SK-N-SH treated with all-trans-retinoic acid at 6 μM for 48 hours (cell line): Measurements from ENCODE around the gene BMPR1B.

Experiments used
- ATAC-seq: fragments of 200-7000 bp; cut with Tn5 transposase; 3 replicates; pipeline ENCODE4 v1.9.1; 2020; ENCODE audit warnings: mild to moderate bottlenecking, moderate library complexity
- ARNTL ChIP-seq: fragments of 450-650 bp; formaldehyde crosslinking; IDR thresholded peaks from 2 replicates; pipeline ENCODE4 v1.5.0; 2020; ENCODE audit warnings: low read depth, mild to moderate bottlenecking, moderate library complexity, borderline replicate concordance
- BACH2 ChIP-seq: fragments of 250-450 bp; sonication (Bioruptor Pico); IDR thresholded peaks from 2 replicates; pipeline ENCODE4 v1.9.0; 2021; ENCODE audit warnings: mild to moderate bottlenecking, borderline replicate concordance
- CSDC2 ChIP-seq: fragments of 250-450 bp; sonication (Bioruptor Pico); IDR thresholded peaks from 2 replicates; pipeline ENCODE4 v1.5.0; 2020; ENCODE audit warnings: mild to moderate bottlenecking, moderate library complexity
- CSRNP3 ChIP-seq: fragments of 250-450 bp; sonication (Bioruptor Pico); IDR thresholded peaks from 2 replicates; pipeline ENCODE4 v1.5.1; 2021; ENCODE audit warnings: mild to moderate bottlenecking, moderate library complexity
- GLIS3 ChIP-seq: fragments of 250-450 bp; sonication (Bioruptor Pico); IDR thresholded peaks from 2 replicates; pipeline ENCODE4 v1.5.0; 2020; ENCODE audit warnings: mild to moderate bottlenecking, moderate library complexity
- ISL1 ChIP-seq: fragments of 250-450 bp; sonication (Bioruptor Pico); IDR thresholded peaks from 2 replicates; pipeline ENCODE4 v2.1.2; 2022; ENCODE audit warnings: mild to moderate bottlenecking, moderate library complexity
- PATZ1 ChIP-seq: fragments of 250-450 bp; sonication (Bioruptor Pico); IDR thresholded peaks from 2 replicates; pipeline ENCODE4 v1.8.0; 2020; ENCODE audit warnings: mild to moderate bottlenecking, moderate library complexity, borderline replicate concordance
- POU6F1 ChIP-seq: fragments of 250-450 bp; sonication (Bioruptor Pico); IDR thresholded peaks from 2 replicates; pipeline ENCODE4 v1.8.0; 2021; ENCODE audit warnings: low read depth, mild to moderate bottlenecking, moderate library complexity, borderline replicate concordance
- PPARA ChIP-seq: fragments of 250-450 bp; sonication (Bioruptor Pico); IDR thresholded peaks from 2 replicates; pipeline ENCODE4 v1.5.0; 2020; ENCODE audit warnings: mild to moderate bottlenecking, borderline replicate concordance
- RARB ChIP-seq: fragments of 250-450 bp; sonication (Bioruptor Pico); IDR thresholded peaks from 2 replicates; pipeline ENCODE4 v1.8.0; 2021; ENCODE audit warnings: mild to moderate bottlenecking, moderate library complexity
- SNAI2 ChIP-seq: fragments of 250-450 bp; sonication (Bioruptor Pico); IDR thresholded peaks from 2 replicates; pipeline ENCODE4 v1.5.0; 2020; ENCODE audit warnings: mild to moderate bottlenecking, moderate library complexity
- TCF4 ChIP-seq: fragments of 250-450 bp; sonication (Bioruptor Pico); IDR thresholded peaks from 2 replicates; pipeline ENCODE4 v1.8.0; 2021; ENCODE audit warnings: mild to moderate bottlenecking, moderate library complexity, borderline replicate concordance
- TOX ChIP-seq: fragments of 250-450 bp; sonication (Bioruptor Pico); IDR thresholded peaks from 2 replicates; pipeline ENCODE4 v1.8.0; 2021; ENCODE audit warnings: mild to moderate bottlenecking, moderate library complexity, borderline replicate concordance
- ZFP30 ChIP-seq: fragments of 450-650 bp; formaldehyde crosslinking; IDR thresholded peaks from 2 replicates; pipeline ENCODE4 v1.5.0; 2022; ENCODE audit warnings: mild to moderate bottlenecking, moderate library complexity
- ZNF565 ChIP-seq: fragments of 450-650 bp; formaldehyde crosslinking; conservative IDR thresholded peaks from 2 replicates; pipeline ENCODE4 v1.5.0; 2020; ENCODE audit warnings: low read depth, mild to moderate bottlenecking, moderate library complexity
- ZNF70 ChIP-seq: fragments of 450-650 bp; formaldehyde crosslinking; IDR thresholded peaks from 2 replicates; pipeline ENCODE4 v1.5.0; 2020; ENCODE audit warnings: mild to moderate bottlenecking, moderate library complexity
- ZNF8 ChIP-seq: fragments of 450-650 bp; formaldehyde crosslinking; IDR thresholded peaks from 2 replicates; pipeline ENCODE4 v1.5.0; 2020; ENCODE audit warnings: mild to moderate bottlenecking, moderate library complexity

Gene BMPR1B

GRCh38 chr4:95086551-95086950, 328.8 kb downstream of the BMPR1B start:
- no peak for ATAC-seq
- TF ChIP-seq BACH2 (CRISPR knock-in tag) (no peak), ZNF70 (CRISPR knock-in tag) (no peak), SNAI2 (CRISPR knock-in tag) (no peak)

GRCh38 chr4:95087657-95088455, 330.1 kb downstream of the BMPR1B start:
- peak; percentile 56 for ATAC-seq
- no peak for TF ChIP-seq SNAI2 (CRISPR knock-in tag)
- TF ChIP-seq ISL1 (CRISPR knock-in tag), result peak; percentile 37; the same call in 1 of the 2 replicates
- TF ChIP-seq POU6F1, result no peak
- TF ChIP-seq, all 23 proteins: peak for 1

GRCh38 chr4:95091272-95091671, 333.5 kb downstream of the BMPR1B start:
- 0 out of 3 replicates have a peak, but pooled peaks have one; percentile 18 for ATAC-seq
- no peak for TF ChIP-seq SNAI2 (CRISPR knock-in tag)
- TF ChIP-seq, all 23 proteins: peak for 0

- TF ChIP-seq TCF4 (CRISPR knock-in tag) (no peak), CSDC2 (CRISPR knock-in tag) (no peak), BACH2 (CRISPR knock-in tag) (no peak), PPARA (CRISPR knock-in tag) (no peak), POU6F1 (no peak), SNAI2 (CRISPR knock-in tag) (no peak)
- ATAC-seq, result no peak; the same call in 2 of the 3 replicates
These were observed 335.0 kb downstream of the BMPR1B start for GRCh38 chr4:95092766-95093165.

GRCh38 chr4:95093460-95093859, 335.7 kb downstream of the BMPR1B start:
- no peak for TF ChIP-seq ZFP30
- TF ChIP-seq CSRNP3 (CRISPR knock-in tag), result no peak
- TF ChIP-seq ZNF565, result no peak
- no peak for ATAC-seq

- TF ChIP-seq ZNF70 (CRISPR knock-in tag) (no peak), CSDC2 (CRISPR knock-in tag) (no peak), ARNTL (CRISPR knock-in tag) (no peak), PATZ1 (CRISPR knock-in tag) (no peak), GLIS3 (CRISPR knock-in tag) (no peak), RARB (no peak), ZNF565 (no peak), ZNF8 (CRISPR knock-in tag) (no peak), TCF4 (CRISPR knock-in tag) (no peak), TOX (CRISPR knock-in tag) (no peak), ISL1 (CRISPR knock-in tag) (no peak)
- ATAC-seq, result no peak
These were observed 336.5 kb downstream of the BMPR1B start for GRCh38 chr4:95093936-95094929.
